ENCODE data around the gene TTLL3. TPM values are rescaled to one million over a fixed set of nuclear protein-coding genes. Genes with fewer than 3 reads are reported as not detected.
"Not testable (repeated sequence)": the region's sequence is repeated elsewhere in the genome, so short reads cannot be mapped to it uniquely, and the experiment has no call there.

Gene TTLL3
- total and polyA plus RNA-seq, 4 donors, result 32.4 to 75.0 (median 48.6) TPM

GRCh38 chr3:9867106-9867505 lies 57.0 kb downstream of the TTLL3 start:
- no peak for DNase-seq (ENCODE audit: low read depth in 4 of 6, low spot score in 6 of 6)
- 97% methylated on average over 12 of the region's 12 CpGs for WGBS (ENCODE audit: insufficient coverage)
- Histone ChIP-seq H3K4me3 (ENCODE audit: low read depth, low read length) (no peak overlapping the region), H3K27ac (ENCODE audit: low read depth, low read length) (no peak overlapping the region), H3K36me3 (ENCODE audit: control insufficient read depth, insufficient read depth, low read length) (peaks cover 2% of the 10 kb centered on the region), H3K9me3 (ENCODE audit: control insufficient read depth, insufficient read depth, low read length) (no peaks in the 10 kb centered on the region), H3K4me1 (ENCODE audit: control insufficient read depth, insufficient read depth, low read length) (peaks cover 41% of the 10 kb centered on the region), H3K27me3 (ENCODE audit: control insufficient read depth, insufficient read depth, low read length) (no peaks in the 10 kb centered on the region)

DNA sequence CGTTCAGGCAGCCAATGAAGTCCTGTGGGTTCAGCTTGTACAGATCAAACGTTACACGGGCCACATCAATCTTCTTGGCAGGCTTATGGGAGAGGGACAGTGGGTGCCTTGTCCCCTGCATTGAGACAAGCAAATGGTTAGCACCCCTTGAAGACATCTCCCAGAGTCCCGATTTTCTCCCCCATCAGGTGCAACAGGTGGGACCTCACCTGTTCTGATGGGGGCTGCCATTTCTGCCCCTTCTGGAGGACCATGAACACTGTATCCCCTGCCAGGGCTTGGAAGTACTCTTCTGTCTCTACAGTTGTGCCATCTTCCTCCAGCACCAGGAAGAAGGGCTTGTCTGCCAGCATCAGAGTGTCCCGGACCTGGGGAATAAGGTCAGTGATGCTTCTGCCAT lies 59.9 kb downstream of the TTLL3 start:
- no peaks in the 10 kb centered on the region for H3K9me3 ChIP-seq (ENCODE audit: control insufficient read depth, insufficient read depth, low read length)
- no peak for DNase-seq (ENCODE audit: low read depth in 4 of 6, low spot score in 6 of 6)
- WGBS (ENCODE audit: insufficient coverage), result 76% methylated on average over 4 of the region's 5 CpGs

DNA sequence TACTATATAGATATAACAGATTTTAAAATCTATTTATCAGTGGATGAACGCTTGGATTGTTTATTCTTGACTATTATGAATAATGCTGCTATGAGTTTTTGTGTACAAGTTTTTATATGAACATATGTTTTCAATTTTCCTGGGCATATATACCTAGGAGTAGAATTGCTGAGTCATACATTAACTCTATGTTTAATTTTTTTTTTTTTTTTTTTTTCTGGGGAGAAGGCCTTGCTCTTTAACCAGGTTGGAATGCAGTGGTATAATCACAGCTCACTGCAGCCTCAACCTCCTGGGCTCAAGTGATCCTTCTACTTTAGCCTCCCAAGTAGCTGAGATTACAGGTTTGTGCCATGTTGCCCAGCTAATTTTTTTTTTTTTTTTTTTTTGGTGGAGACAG lies 60.9 kb downstream of the TTLL3 start:
- peaks cover 3% of the 10 kb centered on the region for H3K4me1 ChIP-seq (ENCODE audit: control insufficient read depth, insufficient read depth, low read length)
- DNase-seq (ENCODE audit: low read depth in 4 of 6, low spot score in 6 of 6), result no peak
- WGBS (ENCODE audit: insufficient coverage), result no CpG with 5 or more reads among the region's 1 CpG
- no peak overlapping the region for H3K4me3 ChIP-seq (ENCODE audit: low read depth, low read length)
- no peaks in the 10 kb centered on the region for H3K27me3 ChIP-seq (ENCODE audit: control insufficient read depth, insufficient read depth, low read length)
- no peaks in the 10 kb centered on the region for H3K9me3 ChIP-seq (ENCODE audit: control insufficient read depth, insufficient read depth, low read length)
- no peak overlapping the region for H3K27ac ChIP-seq (ENCODE audit: low read depth, low read length)
- no peaks in the 10 kb centered on the region for H3K36me3 ChIP-seq (ENCODE audit: control insufficient read depth, insufficient read depth, low read length)

More for the DNA sequence above, 59.9 kb downstream of the TTLL3 start:
- Histone ChIP-seq H3K27ac (ENCODE audit: low read depth, low read length) (no peak overlapping the region), H3K4me1 (ENCODE audit: control insufficient read depth, insufficient read depth, low read length) (peaks cover 12% of the 10 kb centered on the region), H3K36me3 (ENCODE audit: control insufficient read depth, insufficient read depth, low read length) (no peaks in the 10 kb centered on the region), H3K27me3 (ENCODE audit: control insufficient read depth, insufficient read depth, low read length) (no peaks in the 10 kb centered on the region), H3K4me3 (ENCODE audit: low read depth, low read length) (no peak overlapping the region)

GRCh38 chr3:9872067-9872466 lies 62.0 kb downstream of the TTLL3 start:
- not testable (repeated sequence) for H3K9me3 ChIP-seq (ENCODE audit: control insufficient read depth, insufficient read depth, low read length); H3K27ac ChIP-seq (ENCODE audit: low read depth, low read length); H3K4me1 ChIP-seq (ENCODE audit: control insufficient read depth, insufficient read depth, low read length); H3K36me3 ChIP-seq (ENCODE audit: control insufficient read depth, insufficient read depth, low read length); DNase-seq (ENCODE audit: low read depth in 4 of 6, low spot score in 6 of 6); H3K4me3 ChIP-seq (ENCODE audit: low read depth, low read length); H3K27me3 ChIP-seq (ENCODE audit: control insufficient read depth, insufficient read depth, low read length)
- 100% methylated on average over 2 of the region's 5 CpGs for WGBS (ENCODE audit: insufficient coverage)

DNA sequence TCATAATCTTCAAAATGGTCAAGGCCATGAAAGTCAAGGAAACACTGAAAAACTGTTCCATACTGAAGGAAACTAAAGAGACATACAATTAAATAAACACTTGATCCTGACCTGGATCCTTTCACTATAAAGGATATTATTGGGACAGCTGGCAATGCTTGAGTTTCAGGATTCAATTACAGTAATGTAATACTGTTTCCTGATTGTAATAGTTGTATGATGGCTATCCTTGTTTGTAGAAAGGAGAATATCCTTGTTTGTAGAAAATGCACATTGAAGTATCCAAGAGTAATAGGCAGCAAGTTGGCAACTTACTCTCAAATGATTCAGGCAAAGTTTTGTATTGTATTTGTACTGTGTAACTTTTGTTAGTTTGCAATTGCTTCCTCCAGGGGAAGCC lies 65.4 kb downstream of the TTLL3 start:
- Histone ChIP-seq H3K27me3 (ENCODE audit: control insufficient read depth, insufficient read depth, low read length) (no peaks in the 10 kb centered on the region), H3K4me3 (ENCODE audit: low read depth, low read length) (no peak overlapping the region), H3K36me3 (ENCODE audit: control insufficient read depth, insufficient read depth, low read length) (no peaks in the 10 kb centered on the region), H3K9me3 (ENCODE audit: control insufficient read depth, insufficient read depth, low read length) (no peaks in the 10 kb centered on the region), H3K27ac (ENCODE audit: low read depth, low read length) (no peak overlapping the region), H3K4me1 (ENCODE audit: control insufficient read depth, insufficient read depth, low read length) (no peaks in the 10 kb centered on the region)
- DNase-seq (ENCODE audit: low read depth in 4 of 6, low spot score in 6 of 6), result no peak

- not testable (repeated sequence) for H3K4me3 ChIP-seq (ENCODE audit: low read depth, low read length); H3K36me3 ChIP-seq (ENCODE audit: control insufficient read depth, insufficient read depth, low read length); H3K4me1 ChIP-seq (ENCODE audit: control insufficient read depth, insufficient read depth, low read length); H3K27ac ChIP-seq (ENCODE audit: low read depth, low read length); DNase-seq (ENCODE audit: low read depth in 4 of 6, low spot score in 6 of 6); H3K9me3 ChIP-seq (ENCODE audit: control insufficient read depth, insufficient read depth, low read length); H3K27me3 ChIP-seq (ENCODE audit: control insufficient read depth, insufficient read depth, low read length)
- WGBS (ENCODE audit: insufficient coverage), result 93% methylated on average over 4 of the region's 4 CpGs
These were observed 66.2 kb downstream of the TTLL3 start for GRCh38 chr3:9876255-9876654.

DNA sequence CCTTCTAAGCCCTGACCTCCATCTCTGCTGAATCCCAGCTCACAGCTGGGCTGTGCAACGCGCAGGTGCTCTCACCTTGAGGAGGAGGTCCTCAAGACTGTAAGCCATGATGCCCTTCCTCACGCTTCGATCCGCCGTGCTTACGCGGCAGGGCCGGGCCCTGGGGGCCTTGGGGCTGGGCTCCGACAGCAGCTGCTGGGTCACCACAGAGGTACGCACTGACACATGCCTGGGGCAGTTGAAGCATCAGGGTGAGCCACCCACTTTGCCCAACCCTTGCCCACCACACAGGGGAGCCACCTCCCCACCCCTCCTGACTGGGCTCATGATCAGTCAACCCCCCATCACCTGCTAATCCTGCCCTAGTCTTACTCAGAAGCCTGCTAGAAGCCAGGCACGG lies 66.9 kb downstream of the TTLL3 start:
- no peak for DNase-seq (ENCODE audit: low read depth in 4 of 6, low spot score in 6 of 6)
- Histone ChIP-seq H3K4me1 (ENCODE audit: control insufficient read depth, insufficient read depth, low read length) (no peaks in the 10 kb centered on the region), H3K27me3 (ENCODE audit: control insufficient read depth, insufficient read depth, low read length) (no peaks in the 10 kb centered on the region), H3K27ac (ENCODE audit: low read depth, low read length) (no peak overlapping the region), H3K9me3 (ENCODE audit: control insufficient read depth, insufficient read depth, low read length) (no peaks in the 10 kb centered on the region), H3K36me3 (ENCODE audit: control insufficient read depth, insufficient read depth, low read length) (no peaks in the 10 kb centered on the region), H3K4me3 (ENCODE audit: low read depth, low read length) (no peak overlapping the region)
- 95% methylated on average over 11 of the region's 12 CpGs for WGBS (ENCODE audit: insufficient coverage)

- 80% methylated on average over 4 of the region's 5 CpGs for WGBS (ENCODE audit: insufficient coverage)
- no peaks in the 10 kb centered on the region for H3K4me1 ChIP-seq (ENCODE audit: control insufficient read depth, insufficient read depth, low read length)
- no peak for DNase-seq (ENCODE audit: low read depth in 4 of 6, low spot score in 6 of 6)
- H3K36me3 ChIP-seq (ENCODE audit: control insufficient read depth, insufficient read depth, low read length), result no peaks in the 10 kb centered on the region
- no peaks in the 10 kb centered on the region for H3K9me3 ChIP-seq (ENCODE audit: control insufficient read depth, insufficient read depth, low read length)
- H3K27ac ChIP-seq (ENCODE audit: low read depth, low read length), result no peak overlapping the region
- no peaks in the 10 kb centered on the region for H3K27me3 ChIP-seq (ENCODE audit: control insufficient read depth, insufficient read depth, low read length)
- no peak overlapping the region for H3K4me3 ChIP-seq (ENCODE audit: low read depth, low read length)
These were observed 68.6 kb downstream of the TTLL3 start for GRCh38 chr3:9878700-9879099.

GRCh38 chr3:9879830-9880549 lies 69.9 kb downstream of the TTLL3 start, which contains the start of gene CIDEC:
Gene CIDEC, minus strand, starts transcription at chr3:9880253. Its CDS starts 1,767 bp downstream, at chr3:9878486.
- Histone ChIP-seq H3K9me3 (ENCODE audit: control insufficient read depth, insufficient read depth, low read length) (no peaks in the 10 kb centered on the region), H3K27ac (ENCODE audit: low read depth, low read length) (no peak within 1 kb of the TSS), H3K4me3 (ENCODE audit: low read depth, low read length) (no peak within 1 kb of the TSS), H3K27me3 (ENCODE audit: control insufficient read depth, insufficient read depth, low read length) (no peaks in the 10 kb centered on the region), H3K36me3 (ENCODE audit: control insufficient read depth, insufficient read depth, low read length) (no peaks in the 10 kb centered on the region), H3K4me1 (ENCODE audit: control insufficient read depth, insufficient read depth, low read length) (no peaks in the 10 kb centered on the region)
- WGBS (ENCODE audit: insufficient coverage), result 78% methylated on average over 6 of the region's 7 CpGs
- DNase-seq (ENCODE audit: low read depth in 4 of 6, low spot score in 6 of 6), result no peak

DNA sequence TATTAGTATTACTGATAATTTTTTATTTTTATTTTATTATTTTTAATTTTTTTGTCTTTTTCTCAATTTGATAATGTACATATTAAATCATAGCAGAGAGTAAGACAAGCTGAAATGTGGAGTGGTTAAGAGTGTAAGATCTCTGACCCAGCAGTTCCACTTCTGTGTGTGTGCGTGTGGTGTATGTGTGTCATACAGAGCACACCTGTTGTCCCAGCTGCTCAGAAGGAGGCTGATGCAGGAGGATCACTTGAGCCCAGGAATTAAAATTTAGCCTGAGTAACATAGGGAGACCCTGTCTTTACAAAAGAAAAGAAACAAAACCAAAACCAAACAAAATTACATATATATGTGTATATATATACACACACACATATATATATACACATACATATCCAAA lies 71.4 kb downstream of the TTLL3 start:
- no peak overlapping the region for H3K27ac ChIP-seq (ENCODE audit: low read depth, low read length)
- H3K9me3 ChIP-seq (ENCODE audit: control insufficient read depth, insufficient read depth, low read length), result no peaks in the 10 kb centered on the region
- DNase-seq (ENCODE audit: low read depth in 4 of 6, low spot score in 6 of 6), result no peak
- no peaks in the 10 kb centered on the region for H3K4me1 ChIP-seq (ENCODE audit: control insufficient read depth, insufficient read depth, low read length)
- no peak overlapping the region for H3K4me3 ChIP-seq (ENCODE audit: low read depth, low read length)
- no peaks in the 10 kb centered on the region for H3K36me3 ChIP-seq (ENCODE audit: control insufficient read depth, insufficient read depth, low read length)
- H3K27me3 ChIP-seq (ENCODE audit: control insufficient read depth, insufficient read depth, low read length), result no peaks in the 10 kb centered on the region
- WGBS (ENCODE audit: insufficient coverage), result no CpG with 5 or more reads among the region's 1 CpG
